ENCODE data around the gene RBBP8NL.
"Not testable (repeated sequence)": the region's sequence is repeated elsewhere in the genome, so short reads cannot be mapped to it uniquely, and the experiment has no call there.

The RBBP8NL gene

DNA sequence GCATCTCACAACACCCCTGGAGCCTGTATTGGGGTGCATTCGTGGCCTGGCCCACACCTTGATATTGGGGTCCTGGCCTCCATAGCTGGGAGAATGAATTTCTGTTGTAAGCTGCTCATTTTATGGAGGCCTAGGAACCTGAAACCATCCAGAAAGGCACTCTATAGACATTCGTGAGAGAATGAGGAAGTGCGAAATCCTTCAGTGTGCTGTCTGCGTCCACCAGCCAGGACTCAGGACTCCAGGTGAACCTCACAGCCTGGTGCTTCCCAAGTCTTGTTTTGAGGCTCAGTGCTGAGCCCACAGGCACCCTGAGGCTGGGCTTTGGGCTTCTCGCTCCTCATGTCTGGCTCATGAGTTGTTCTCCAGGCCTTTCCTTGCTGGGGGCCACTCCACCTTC lies 11.9 kb upstream of the RBBP8NL start:
- DNase-seq, result no peak

DNA sequence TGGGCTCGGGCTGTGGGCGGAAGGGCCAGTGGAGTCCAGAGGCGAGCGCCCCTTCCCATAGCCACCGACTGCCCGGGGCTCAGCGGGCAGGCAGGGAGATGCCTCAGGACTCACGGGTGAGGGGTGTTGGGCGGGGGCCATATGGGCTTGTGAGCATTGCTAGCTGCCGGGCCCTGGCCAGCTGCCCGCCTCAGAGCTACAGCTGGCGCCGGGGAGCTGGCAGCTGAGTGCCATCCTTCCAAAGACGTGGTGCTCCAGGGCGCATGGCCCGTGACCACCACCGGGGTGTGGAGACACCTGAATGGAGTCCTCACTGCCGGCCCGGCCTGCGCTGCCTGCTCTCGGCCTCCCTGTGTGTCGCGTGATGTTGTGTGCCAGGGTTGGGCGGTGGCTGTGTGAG lies 10.6 kb upstream of the RBBP8NL start:
- no peak for DNase-seq

DNA sequence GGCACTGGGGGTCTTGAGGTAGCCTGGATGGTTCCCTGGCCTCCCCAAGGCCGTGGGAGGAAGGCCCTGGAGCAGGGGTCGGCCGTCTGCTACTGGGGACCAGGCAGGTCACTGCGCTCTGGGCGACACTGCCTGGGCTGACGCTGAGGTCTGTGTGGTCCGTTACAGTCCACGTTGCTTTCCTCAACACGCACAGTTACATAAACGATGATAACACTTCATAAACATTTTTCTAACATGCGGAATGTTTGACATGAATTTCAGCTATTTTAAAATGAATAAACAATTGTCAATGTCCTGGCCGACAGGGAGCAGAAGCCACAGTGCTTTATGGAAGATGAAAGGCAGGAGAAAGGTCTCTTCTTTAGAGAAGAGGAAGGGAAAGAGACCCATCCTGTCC lies 10.2 kb upstream of the RBBP8NL start:
- no peak for DNase-seq

DNA sequence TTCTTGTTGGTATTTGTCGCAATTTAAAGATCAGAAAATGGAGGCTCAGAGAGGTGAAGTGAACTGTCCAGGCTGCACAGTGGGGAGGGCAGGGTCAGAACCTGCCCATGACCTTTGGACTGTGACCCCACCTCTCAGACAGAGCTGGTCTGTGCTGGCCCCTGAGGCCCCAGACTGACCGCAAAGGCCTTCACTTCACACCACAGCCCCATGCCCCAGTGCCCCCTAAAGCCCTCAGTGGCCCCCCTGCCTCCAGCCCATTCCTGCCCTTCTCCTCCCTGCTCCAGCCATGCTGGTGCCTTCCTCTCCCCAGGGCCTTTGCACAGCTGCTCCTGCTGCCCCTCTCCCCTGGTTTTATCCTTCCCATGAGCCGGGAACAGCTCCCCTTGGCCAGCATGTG lies 9.4 kb upstream of the RBBP8NL start:
- DNase-seq, result no peak

DNA sequence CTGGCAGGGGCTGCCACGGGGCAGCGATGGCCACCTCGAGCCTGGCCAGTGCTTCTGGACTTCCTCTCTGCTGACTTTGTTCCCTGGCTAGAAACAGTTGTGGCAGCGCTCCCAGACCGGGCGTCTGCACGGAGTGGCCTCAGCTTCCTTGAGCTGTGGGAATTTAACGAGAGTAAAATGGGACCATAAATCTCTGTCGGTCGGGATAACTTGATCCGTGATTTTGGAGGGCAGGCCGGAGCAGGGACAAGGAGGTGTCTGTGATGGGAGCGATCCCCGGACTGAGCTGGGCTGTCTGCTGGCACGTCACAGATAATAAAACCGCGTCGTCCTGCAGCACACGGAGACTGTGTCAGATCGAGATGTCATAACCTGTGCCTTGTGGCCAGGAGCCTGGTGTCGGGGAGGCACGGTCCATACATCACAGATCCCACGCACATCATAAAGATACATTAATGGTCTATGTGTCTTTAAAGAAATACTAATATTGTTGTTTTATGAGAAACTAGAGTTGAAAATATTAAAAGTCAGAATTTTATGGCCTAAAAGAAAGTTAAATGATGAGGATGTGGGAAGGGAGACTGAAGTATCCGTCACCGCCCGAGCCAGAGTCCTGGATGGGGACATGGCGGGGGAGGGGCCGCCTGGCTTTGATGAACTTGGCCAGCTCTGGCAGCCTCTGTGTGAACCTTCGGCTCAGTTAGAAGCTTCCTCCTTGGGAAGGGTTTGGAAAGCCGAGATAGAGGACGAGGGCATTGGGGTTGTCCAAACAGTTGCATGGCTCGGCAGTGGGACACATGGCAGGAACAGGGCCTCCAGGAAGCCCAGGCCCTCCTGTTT lies 6.5 kb upstream of the RBBP8NL start:
- no peak for DNase-seq

DNA sequence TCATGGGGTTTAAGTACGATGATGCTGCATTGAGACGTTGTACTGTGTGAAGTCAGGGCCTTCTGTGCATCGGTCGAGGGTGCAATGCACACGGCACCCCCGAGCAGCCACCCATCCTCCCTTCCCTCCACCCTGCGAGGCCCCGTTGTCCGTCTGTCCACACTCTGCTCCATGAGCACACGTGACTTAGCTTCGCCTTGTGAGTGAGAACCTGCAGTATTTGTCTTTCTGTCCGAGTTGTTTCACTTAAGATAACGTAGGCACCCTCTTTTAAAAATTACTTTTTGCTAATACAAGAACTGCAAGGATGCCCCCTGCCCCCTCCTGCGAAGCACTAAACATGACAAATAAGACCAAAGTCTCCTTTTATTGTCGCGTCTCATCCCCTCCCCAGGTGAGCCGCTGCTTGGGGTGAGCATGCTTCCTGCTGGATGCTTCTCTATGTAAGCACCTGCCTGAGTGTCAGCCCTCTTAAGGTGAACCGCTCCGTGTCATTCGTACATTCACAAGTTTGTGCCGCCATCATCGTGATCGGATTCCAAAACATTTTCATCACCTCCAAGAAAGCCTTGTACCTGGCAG lies 3.6 kb upstream of the RBBP8NL start:
- no peak for DNase-seq

DNA sequence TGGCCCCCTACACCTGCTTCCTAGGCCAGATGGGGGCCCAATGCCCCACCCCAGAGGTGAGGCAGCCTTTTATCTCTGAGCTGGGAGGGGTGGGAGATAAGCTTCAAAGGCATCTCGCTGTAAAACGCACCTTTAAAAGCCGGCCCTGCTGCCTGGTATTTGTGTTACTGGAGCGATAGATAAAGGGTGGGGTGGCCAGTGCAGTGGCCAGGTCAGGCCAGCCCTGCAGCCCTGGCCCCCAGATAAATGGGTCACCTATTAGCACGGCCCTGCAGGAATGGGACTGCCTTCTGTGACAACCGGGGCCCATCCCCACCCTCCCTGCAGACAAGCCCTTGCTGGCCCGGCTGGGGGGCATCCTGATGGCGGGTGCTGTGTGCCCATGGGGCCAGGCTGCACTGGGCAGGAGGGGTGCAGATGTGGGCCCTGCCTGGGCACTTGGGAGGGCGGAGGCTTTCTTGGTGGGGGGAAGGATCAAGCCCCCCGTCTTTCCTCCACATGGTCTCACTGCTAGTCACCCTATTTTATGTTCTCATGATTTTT lies 3.0 kb upstream of the RBBP8NL start:
- DNase-seq, result no peak

DNA sequence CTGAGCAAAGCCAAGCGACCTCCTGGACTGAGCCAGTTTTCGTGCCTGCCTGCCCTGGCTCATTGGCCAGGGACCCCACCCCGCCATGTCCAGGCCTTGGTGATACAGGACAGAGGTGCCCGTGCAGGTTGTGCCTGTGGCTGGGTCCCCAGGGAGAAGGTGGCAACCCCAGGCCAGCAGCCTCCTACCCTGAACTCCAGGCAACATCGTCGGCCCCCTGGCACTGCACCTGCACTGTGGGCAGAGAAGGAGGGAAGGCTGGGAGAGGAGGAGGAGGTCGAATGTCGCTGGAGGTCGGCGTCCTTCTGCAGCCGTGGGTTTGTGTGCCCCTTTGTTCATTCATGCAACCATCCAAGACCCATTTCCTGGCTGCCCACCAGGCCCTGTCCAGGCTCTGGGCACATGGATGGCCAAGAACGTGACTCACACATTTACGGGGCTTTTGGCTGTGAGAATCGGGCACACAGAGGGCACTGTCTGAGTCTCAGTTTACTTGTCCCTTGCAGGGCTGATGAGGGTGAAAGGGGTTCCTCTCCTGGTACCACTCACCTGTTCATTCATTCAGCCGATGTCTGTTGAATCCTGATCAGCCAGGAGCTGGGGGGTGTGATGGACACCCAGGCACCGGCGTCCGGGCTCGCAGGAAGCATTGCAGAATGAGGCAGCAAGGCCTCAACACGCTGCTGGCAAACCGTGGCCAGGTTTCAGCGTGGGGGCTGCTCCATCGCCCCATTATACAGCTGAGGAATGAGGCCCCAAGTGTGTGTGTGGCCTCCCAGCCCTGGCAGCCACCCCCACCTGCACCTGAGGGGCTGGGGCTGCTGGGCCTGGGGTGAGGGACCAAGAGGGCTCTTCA lies 2.3 kb upstream of the RBBP8NL start:
- DNase-seq, result no peak

DNA sequence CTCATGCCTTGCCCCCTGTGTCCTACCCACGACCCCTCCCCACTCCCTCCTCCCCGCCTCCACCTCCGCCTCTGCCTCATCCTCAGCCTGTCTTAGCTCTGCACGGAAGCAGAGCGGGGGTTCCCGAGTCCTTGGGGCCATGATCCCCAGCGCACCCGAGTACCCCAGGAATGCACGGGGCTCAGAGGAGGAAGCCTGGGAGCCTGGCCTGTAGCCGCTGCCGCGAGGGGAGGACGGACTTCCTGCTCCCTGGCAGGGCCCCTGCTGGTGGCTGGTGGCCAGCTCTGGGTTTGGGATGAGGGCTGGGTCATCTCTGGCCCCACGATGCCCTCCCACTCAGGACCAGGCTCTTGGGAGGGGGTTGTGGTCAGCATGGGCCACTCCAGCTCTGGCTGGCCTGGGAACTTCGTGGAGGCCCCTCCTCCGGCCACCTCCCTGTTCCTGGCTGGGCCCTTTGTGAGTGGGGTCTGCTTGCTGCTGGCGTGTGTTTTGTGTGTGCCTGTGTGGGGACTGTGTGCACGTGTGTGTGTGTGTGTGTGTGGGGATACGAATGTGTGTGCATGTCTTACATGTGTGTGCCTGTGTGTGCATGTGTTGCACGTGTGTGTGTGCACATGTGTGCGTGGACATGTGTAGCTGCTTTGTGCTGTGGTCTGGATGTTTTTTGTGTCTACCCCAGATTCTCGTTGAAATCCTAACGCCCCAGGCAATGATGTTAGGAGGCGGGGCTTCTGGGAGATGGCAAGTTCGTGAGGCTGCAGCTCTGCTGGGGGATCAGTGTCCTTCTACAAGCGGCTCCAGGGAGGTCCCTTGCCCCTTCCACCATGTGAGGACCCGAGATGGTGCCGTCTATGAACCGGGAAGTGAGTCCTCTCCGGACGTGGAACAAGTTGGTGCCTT lies 1.3 kb upstream of the RBBP8NL start:
- no peak for DNase-seq

DNA sequence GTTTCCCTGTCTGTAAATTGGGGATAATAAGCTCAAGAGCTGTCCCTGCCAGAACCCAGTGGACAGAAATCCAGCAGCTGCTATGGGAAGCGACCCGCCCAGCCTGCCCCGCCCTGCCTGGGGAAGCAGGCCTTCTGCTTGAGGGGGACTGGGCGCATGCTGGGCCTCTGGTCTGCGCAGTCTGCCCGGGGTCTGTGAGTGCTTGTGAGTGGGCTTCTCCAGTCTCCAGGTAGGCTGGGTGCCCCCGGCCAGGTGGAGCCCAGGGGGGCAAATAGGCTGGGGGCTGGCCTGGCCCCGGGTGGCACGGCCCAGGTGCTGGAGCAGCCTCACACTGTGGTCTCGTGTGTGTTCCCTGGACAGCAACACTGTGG lies 648 bp upstream of the RBBP8NL start:
- DNase-seq, result no peak

DNA sequence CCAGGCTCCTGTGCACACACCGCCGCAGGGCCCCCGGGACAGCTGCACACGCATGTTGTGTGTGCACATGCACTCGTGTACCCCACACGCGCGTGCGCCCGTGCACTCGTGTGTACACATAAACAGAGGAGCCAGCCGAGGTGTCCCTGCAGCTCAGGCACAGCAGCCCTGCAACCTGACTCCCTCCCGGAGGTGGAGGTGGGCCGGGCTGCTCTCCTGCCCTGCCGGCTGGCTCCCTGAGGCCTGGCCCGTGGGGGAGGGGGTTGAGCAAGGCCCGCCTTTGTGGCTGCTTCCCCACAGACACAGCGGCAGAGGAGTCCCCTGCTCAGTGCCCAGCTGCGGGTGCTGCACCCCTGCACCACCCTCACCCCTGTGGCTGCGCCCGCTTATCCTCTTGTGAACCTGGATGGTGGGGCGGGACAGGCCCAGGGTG lies 624 bp downstream of the RBBP8NL start:
- DNase-seq, result no peak

DNA sequence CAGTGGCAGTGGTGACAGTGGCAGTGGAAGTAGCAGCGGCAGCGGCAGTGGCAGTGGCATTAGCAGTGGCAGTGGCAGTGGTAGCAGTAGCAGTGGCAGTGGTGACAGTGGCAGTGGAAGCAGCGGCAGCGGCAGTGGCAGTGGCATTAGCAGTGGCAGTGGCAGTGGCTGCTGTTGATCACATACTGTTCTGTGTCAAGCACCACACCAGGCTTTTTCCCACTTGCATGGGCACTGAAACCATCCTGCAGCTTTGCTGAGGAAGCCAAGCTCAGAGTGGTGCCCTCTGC lies 1.3 kb downstream of the RBBP8NL start:
- DNase-seq, result not testable (repeated sequence)

DNA sequence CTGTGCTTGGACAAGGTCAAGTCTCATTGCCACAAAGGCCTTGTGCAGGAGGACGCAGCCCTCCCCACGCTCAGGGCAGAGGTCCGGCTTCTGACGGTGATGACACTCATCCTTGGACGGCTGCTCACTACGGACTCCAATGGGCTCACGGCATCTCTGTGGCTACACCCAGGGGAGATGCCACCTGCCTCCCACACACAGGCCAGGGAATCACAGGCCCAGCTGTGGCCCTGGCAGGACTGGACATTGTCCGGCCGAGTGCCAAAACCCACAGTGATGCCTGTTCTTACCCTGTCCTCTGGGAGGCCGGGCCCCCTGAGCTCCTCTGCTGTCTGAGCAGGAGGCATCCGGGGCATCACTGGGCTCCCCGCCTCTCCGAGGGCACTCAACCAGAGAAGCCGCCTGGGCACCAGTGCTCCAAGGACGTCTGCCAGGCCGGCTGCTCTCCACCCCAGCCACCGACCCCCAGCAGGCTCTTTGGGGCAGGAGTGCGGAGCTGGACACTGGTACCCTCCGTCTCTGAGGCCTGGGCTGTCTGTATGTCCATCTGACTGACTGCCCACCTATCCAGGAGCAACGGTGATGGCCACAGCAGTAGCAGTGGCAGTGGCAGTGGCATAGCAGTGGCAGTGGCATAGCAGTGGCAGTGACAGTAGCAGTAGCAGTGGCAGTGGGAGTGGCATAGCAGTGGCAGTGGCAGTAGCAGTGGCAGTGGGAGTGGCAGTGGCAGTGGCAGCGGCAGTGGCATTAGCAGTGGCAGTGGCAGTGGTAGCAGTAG lies 1.9 kb downstream of the RBBP8NL start:
- DNase-seq, result no peak

DNA sequence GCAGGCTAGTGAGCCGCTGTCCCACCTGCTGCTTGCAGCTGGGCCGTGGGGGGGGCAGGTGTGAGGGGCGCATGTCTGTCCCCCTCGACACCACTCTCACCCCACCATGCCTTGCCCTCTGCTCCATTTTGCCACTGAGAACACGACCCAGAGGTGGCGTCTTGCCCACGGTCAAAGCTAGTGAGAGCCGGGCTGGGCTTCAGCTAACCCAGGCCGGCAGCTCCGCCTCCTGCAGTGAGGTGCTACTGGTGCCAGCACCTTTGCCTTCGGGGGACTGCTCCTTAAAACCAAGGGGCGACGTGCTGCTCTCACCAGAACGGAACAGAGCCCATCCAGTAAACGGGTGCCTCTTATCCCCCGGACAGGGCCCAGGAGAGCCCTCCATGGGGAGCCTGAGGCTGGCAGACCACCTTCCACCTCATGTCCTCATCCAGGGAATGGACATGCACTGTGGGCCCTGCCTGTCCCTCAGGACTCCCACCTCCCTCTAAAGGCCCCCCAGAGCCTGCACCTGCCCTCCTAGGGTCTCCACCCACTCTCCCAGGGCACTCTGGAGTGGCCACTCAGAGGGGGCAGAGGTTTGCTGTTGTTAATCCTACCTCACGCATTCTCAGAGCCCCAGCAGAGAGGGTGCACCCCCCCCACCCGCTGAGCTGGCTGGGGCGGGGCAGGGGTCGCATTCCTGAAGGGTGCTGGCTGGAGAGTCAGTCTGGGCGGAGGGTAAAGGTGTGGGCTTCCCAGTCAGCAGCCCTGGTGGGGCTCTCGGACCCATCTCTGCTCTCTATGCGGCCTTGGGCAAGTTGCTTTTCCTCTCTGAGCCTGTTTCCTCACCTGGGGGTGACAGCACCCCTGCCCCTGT lies 2.9 kb downstream of the RBBP8NL start:
- DNase-seq, result no peak

DNA sequence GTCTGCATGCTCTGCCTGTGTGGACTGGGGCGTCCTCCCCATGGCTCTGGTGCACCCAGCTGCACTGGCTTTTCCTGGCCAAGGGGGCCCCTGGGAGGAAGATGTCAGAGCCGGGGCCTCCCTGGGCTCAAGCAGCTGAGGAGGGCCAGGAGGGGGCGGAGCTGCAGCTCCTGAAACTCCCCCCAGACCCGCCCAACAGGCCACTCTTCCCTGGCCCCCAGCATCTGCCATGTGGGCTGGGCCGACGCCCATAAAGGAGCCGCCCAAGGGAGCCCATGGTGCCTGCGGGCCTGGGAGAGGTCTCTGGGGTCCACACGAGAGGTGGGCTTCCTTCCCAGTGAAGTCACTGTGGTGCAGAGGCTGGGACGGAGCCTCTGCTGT lies 4.0 kb downstream of the RBBP8NL start:
- DNase-seq, result no peak

DNA sequence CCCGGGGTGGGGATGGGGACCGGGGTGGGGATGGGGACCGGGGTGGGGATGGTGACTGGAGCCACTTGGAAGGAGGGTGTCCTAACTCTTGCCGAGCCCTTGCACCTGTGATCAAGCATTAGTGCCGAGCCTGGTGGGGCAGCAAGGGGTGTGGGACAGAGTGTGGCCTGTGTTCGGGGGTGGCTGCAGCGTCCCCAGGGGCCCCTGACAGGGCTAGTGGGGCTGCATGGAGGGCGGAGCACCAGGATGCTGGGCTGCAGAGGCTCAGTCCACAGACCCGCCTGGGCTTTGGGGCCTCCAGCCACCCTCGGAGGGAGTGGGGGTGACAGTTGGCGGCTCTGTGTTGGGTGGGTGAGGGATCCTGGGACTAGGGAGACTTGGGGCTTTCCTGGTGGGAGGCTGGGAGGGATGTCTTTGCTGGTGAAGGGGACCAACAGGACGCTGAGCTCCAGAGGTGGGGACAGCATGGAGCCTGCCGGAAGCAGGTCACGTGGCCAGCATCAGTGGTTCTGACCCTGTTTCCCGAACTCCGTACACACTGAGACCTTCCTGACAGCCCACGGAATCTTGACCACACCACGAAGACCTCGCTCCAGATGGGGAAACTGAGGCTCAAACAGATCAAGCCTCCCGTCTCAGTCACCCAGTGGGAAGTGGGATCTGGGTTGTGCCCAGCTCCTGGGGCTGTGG lies 4.6 kb downstream of the RBBP8NL start:
- DNase-seq, result no peak

DNA sequence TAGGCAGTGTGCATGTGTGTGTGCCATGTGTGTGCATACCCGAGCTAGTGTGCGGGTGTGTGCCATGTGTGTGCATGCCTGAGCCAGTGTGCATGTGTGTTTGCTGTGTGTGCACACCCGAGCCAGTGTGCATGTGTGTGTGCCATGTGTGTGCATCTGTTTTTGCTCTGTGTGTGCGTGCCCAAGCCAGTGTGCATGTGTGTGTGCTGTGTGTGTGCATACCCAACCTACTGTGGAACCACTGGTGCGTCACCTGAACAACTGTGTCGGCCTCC lies 5.7 kb downstream of the RBBP8NL start:
- no peak for DNase-seq

DNA sequence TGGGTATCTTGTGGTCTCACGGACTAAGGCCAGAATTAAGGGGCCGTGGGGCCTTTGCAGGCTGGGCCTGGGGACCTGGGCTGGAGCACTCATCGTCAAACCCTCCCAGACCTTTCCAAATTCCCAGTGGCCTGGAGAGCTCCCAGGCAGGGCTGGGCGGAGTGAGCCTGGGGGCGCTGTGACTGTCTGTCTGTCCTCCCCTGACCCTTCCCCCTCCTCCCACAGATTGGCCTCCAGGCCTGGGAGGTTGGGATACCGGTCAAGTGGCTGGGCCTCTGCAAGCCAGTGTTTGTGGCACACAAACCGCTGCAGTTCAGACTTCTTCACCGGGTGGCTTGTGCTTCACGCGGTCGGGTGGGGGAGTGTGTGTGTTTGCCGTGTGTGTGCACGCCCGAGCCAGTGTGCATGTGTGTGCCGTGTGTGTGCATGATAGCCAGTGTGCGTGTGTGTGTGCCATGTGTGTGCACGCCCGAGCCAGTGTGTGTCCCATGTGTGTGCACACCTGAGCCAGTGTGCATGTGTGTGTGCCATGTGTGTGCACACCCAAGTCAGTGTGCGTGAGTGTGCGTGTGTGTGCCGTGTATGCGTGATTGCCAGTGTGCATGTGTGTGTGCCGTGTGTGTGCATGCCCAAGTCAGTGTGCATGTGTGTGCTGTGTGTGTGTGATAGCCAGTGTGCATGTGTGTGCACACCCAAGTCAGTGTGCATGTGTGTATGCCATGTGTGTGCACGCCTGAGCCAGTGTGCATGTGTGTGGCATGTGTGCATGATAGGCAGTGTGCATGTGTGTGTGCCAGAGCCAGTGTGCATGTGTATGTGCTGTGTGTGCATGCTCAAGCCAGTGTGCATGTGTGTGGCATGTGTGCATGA lies 6.3 kb downstream of the RBBP8NL start:
- no peak for DNase-seq

DNA sequence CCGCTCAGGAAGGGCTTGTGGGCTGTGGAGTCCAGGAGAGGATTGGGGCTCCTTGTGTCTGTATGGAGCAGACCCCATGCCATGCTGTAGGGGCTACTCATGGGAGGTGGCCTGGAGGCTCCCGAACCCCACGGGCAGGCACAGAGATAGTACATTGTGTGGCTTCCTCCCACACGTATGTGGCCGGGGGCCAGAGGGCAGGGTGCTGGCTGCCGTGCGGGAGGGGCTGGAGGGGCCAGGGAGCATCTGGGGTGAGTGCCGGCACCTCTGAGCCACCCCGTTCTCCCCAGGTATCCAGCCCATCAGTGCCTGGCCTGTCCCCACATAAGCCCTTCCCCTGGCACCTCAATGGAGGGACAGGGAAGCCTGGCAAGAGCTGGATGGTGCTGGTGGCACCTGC lies 7.6 kb downstream of the RBBP8NL start:
- no peak for DNase-seq

Data from T-helper 9 cell (primary cell).